Bone marrow (tissue), 2 donors: ENCODE data around the gene CDCA5.
"Not testable (repeated sequence)": the region's sequence is repeated elsewhere in the genome, so short reads cannot be mapped to it uniquely, and the experiment has no call there.

ENCODE experiments used
- DNase-seq, 2 donors: peaks; one replicate each; lab custom pipeline; 2025; lab: John Stamatoyannopoulos, UW

CDCA5 gene

GRCh38 chr11:65118891-65119669 is 35.2 kb upstream of the CDCA5 start:
- not testable (repeated sequence) for DNase-seq

DNA sequence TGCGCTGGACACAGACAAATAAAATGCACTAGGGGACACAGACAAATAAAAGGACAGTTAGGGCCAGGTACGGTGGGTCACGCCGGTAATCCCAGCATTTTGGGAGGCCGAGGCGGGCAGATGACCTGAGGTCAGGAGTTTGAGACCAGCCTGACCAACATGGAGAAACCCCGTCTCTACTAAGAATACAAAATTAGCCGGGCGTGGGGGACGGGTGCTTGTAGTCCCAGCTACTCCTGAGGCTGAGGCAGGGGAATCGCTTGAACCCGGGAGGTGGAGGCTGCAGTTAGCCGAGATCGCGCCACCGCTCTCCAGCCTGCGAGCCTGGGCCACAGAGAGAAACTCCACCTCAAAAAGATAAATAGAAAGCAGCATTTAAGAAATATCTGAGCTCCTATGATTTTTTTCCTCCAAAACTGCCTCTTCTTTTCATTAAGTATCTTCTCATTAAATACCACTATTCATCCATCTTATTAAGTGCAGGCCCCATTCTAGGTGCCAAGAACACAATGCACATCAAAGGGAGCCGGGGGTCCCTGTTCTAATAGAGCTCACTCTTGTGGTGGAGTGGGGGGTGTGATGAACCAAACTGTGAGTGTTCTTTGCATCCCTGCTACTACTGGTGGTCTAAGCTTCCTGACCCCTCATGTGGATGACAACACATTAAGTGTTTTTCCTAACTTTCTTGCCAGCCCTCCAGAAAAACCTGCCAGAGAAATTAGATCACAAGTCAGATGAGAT is 34.4 kb upstream of the CDCA5 start:
- DNase-seq, result no peak

- DNase-seq, result peak; percentile 94 to 97
Measured at GRCh38 chr11:65117206-65118096, 33.6 kb upstream of the CDCA5 start, which contains the start of gene ZNHIT2. ZNHIT2 (minus strand) TSS chr11:65117701; CDS start chr11:65117653, 48 bp downstream.

- no peak for DNase-seq
Measured at GRCh38 chr11:65116370-65117205, 32.7 kb upstream of the CDCA5 start.

DNA sequence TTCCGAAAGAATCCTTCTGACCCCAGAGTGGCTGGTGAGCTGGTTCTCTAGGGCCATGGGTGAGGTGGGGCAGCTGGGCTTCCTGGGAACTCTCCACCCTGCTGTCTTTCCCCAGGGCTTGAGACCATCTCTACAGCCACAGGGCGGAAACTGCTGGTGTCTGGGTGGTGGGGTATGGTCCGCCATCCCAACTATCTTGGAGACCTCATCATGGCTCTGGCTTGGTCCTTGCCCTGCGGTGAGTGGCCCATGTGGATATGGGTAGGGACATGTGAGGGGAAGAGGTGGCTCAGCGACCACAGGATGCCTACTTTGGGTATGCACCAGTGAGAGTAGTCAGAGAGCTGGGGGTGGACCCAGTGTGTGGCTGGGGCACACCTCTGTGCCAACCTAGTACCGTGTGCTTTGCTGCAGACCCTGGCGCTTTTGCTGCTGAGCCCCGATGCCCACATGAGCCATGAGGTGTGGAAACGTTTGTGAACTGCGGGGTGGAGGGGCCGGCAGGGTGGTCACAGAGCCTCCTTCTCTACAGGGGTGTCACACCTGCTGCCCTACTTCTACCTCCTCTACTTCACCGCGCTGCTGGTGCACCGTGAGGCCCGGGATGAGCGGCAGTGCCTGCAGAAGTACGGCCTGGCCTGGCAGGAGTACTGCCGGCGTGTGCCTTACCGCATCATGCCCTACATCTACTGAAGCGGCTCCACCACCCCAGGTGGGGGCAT is 31.7 kb upstream of the CDCA5 start:
- DNase-seq, result no peak

GRCh38 chr11:65114538-65115171 is 30.8 kb upstream of the CDCA5 start:
- DNase-seq, result no peak

DNA sequence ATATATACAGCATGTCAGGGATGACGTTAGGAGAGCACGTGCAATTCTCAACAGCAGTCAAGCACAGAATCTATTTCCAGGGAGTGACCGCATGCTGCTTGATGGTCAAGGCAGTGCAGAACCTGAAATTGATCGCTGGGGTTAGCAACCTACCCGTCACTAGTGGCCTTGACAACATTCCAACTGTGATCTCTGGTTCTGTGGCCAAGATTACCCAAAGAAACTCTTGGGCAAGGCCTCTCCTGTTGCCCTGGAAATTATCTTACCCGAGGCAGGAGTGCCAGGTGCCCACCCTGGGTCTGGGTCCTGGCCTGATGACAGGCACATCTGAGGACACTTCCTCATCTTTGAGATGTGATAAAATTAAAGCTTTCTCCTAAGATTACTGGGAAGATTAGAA is 30.0 kb upstream of the CDCA5 start:
- DNase-seq, result no peak

DNA sequence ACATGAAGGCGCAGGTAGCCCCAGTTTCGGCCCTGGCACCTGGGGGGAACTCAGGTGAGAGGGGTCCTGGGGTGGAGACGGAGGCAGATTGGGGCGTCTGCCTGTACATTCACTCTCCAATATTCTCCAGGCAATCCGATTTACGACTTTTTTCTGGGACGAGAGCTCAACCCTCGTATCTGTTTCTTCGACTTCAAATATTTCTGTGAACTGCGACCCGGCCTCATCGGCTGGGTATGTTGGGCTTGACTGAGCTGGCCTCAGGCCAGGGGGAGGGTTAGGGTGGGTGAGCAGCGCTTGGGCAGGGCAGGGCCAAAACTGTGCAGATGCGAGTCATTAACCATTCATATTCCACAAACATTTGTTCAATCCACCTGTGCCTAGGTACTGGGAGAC is 29.5 kb upstream of the CDCA5 start:
- no peak for DNase-seq

GRCh38 chr11:65112546-65113360 is 28.9 kb upstream of the CDCA5 start:
- DNase-seq, result peak; percentile 21 to 31

DNA sequence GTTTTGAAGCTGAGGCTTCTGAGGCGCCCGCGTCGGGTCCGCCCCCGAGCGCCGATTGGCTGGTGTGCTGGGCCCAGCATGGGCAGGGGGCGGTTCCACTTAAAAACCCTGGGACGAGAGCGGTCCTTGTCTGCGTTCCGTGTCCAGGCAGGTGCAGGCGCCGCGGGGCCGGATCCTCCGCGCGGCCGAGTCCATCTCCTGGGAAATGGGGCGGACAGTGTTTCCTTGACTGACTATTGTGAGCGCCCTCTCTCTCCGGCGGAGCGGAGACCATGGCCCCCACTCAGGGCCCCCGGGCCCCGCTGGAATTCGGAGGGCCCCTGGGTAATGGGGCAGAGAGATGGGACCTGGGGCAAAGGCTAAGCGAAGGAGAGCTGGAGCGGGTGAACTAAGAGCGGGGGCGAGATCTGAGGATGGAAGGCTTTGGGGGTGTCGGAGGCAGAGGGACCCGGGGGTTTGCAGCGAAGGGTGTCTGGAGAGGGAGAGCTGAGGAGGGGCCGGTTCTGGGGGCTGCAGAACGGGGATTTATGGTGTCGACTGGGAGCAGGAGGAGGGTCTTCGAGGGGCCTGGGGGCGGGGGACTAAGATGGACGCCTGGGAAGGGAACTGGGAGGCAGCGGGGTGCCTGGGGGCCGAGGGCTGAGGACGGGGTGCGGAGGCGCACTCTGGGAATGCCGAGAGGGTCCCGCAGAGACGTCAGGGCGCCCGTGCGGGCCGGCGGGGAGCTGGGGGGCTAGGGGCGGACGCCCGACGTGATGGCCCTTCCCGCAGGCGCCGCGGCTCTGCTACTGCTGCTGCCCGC is 28.1 kb upstream of the CDCA5 start, which contains the start of gene TM7SF2:
TM7SF2 (plus strand) TSS at position 129 of the 802 bp plus-strand sequence; CDS start at position 273, 144 bp downstream.
- peak; percentile 53 to 63 for DNase-seq

DNA sequence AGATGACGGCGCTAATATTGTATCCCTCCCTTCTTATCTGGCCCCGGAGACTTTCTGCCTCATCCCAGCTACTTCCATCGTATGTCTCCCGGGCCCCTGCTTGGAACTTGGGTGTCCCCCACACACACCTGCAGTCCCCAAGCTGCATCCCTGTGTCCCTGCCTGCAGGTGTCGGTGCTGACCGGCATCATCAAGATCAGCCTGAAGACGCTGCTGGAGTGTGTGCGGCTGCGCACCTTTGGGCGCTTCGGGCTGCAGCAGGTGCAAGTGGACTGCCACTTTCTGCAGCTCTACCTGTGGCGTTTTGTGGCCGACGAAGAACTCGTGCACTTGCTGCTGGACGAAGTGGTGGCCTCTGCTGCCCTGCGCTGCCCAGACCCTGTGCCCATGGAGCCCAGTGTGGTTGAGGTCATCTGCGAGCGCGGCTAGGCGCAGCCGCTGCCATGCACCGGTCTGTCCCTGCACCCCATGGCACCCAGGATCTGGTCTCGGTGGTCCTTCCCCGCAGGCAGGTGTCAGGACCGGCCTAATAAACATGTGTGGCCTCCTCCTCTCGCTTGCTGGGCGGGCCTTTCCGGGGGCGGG is 27.4 kb upstream of the CDCA5 start:
- no peak for DNase-seq

- peak; percentile 83 to 86 for DNase-seq
Measured at GRCh38 chr11:65110354-65110861, 26.6 kb upstream of the CDCA5 start.

DNA sequence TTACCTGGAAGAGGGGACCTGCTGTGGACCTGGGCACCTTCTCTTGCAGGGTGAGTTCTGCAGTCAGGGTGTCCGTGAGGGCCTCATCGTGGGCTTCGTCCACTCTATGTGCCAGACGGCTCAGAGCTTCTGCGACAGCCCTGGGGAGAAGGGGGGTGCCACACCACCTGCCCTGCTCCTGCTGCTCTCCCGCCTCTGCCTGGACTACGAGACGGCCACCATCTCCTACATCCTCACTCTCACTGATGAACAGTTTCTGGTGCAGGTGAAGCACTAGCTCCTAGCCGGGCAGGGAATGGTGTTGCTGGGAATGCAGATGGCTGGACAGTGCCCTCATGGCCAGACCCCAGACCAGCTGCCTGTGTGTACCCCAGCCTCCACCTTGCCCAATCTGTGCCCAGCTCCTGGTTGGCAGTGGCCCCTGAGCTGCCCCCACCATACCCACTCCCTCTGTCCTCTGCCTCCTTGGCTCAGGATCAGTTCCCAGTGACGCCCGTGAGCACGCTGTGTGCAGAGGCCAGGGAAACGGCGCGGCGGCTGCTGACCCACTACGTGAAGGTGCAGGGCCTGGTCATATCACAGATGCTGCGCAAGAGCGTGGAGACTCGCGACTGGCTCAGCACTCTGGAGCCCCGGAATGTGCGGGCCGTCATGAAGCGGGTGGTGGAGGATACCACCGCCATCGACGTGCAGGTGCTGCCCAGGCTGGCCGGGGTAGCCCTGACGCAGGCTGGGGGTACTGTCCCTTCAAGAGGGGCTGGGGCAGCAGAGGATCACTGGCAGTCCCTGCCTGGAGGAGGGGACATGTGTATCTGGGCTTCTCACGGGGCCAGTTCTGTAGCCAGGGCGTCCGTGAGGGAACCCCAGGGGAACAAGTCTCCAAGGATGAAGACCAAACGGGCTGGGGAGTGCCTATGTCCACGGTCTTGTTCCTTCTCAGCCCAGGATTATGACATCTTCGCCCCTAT is 25.7 kb upstream of the CDCA5 start:
- DNase-seq, result no peak

DNA sequence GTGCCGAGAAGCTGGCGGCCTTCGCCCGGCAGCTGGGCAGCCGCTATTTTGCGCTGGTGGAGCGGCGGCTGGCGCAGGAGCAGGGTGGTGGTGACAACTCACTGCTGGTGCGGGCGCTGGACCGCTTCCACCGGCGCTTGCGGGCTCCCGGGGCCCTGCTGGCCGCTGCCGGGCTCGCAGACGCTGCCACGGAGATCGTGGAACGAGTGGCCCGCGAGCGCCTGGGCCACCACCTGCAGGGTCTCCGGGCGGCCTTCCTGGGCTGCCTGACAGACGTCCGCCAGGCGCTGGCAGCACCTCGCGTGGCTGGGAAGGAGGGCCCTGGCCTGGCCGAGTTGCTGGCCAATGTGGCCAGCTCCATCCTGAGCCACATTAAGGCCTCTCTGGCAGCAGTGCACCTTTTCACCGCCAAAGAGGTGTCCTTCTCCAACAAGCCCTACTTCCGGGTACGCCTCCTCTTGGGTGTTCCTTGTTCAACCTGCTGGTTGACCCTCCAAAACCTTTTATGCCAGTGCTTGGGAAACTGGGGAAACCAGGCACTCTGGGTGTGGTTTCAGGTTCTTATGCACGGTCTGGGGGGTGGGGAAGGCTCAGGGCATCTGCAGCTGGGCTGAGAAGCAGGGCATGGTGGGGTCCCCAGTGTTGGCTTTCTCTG is 24.8 kb upstream of the CDCA5 start:
- DNase-seq, result no peak

DNA sequence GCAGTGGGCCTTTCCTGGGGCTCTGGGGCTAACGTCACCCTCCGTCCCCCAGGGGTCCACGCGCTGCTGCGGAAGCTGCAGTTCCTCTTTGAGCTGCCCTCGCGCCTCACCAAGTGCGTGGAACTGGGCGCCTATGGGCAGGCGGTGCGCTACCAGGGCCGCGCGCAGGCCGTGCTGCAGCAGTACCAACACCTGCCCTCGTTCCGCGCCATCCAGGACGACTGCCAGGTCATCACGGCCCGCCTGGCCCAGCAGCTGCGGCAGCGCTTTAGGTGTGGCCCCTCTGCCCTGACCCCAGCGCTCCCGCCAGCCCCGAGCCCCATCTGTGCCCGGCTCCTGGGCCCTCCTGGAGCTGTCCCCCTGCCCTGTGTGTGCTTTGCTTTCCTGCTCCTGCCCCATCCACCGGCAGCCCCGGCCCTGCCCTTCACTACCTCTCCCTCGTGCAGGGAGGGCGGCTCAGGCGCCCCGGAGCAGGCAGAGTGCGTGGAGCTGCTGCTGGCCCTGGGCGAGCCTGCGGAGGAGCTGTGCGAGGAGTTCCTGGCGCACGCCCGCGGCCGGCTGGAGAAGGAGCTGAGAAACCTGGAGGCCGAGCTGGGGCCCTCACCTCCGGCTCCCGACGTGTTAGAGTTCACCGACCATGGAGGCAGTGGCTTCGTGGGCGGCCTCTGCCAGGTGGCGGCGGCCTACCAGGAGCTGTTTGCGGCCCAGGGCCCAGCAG is 24.1 kb upstream of the CDCA5 start:
- no peak for DNase-seq
